ENCODE measurements around the gene CACNA1A. TPM values are rescaled to one million over a fixed set of nuclear protein-coding genes. Genes with fewer than 3 reads are reported as not detected.

Gene CACNA1A
- total RNA-seq: 19.3 and 23.5 TPM in 2 replicates

GRCh38 chr19:13506471-13506820 lies at the start of gene CACNA1A:
TSS of gene CACNA1A (minus strand) at chr19:13506479. CDS start at chr19:13506224, 255 bp downstream.

